Upper lobe of left lung (tissue), 4 donors: ENCODE data around the gene ATG16L1.

Experiments used
- CTCF ChIP-seq, 6 experiments: fragments of 450-650 bp in 4 of 6; fragments of 200-600 bp in 2 of 6; sonication (generic) in 2 of 6; IDR thresholded peaks; one replicate each; pipeline ENCODE4 v1.5.1; 2016 to 2019; ENCODE audit warnings: antibody characterized with exemption in 6 of 6
- POLR2A ChIP-seq, 4 donors: fragments of 450-650 bp; IDR thresholded peaks; one replicate each; pipeline ENCODE4 v1.5.1; 2016 to 2017; ENCODE audit warnings: antibody characterized with exemption in 4 of 4, mild to moderate bottlenecking in 2 of 4

- TF ChIP-seq CTCF (IDR thresholded peaks at IDR 0.05) (no peak), POLR2A (IDR thresholded peaks at IDR 0.05) (no peak)
These were observed 19.5 kb downstream of the ATG16L1 start for GRCh38 chr2:233270951-233271350.
